ENCODE results near the gene CENPP. TPM values are rescaled to one million over a fixed set of nuclear protein-coding genes. Genes with fewer than 3 reads are reported as not detected.

The CENPP gene
- total RNA-seq, 2 donors from 2014 or later, result 1.1 to 1.2 TPM

GRCh38 chr9:92658176-92658575, 332.4 kb downstream of the CENPP start:
- H3K9me3 ChIP-seq, result no peaks in the 10 kb centered on the region
- H3K27ac ChIP-seq, result no peak overlapping the region
- H3K36me3 ChIP-seq, result peaks cover 19% of the 10 kb centered on the region
- TF ChIP-seq CTCF (IDR thresholded peaks at IDR 0.05), result no peak
- no peaks in the 10 kb centered on the region for H3K27me3 ChIP-seq
- peaks cover 0 to 17% of the 10 kb centered on the region in 2 donors for H3K4me1 ChIP-seq
- no peak for DNase-seq (ENCODE audit: low spot score)
- H3K4me3 ChIP-seq, result no peak overlapping the region

GRCh38 chr9:92658611-92659010, 332.9 kb downstream of the CENPP start:
- DNase-seq (ENCODE audit: low spot score), result no peak
- Histone ChIP-seq H3K9me3 (no peaks in the 10 kb centered on the region), H3K4me1 (peaks cover 0 to 17% of the 10 kb centered on the region in 2 donors), H3K27ac (no peak overlapping the region), H3K4me3 (no peak overlapping the region), H3K27me3 (no peaks in the 10 kb centered on the region), H3K36me3 (peaks cover 19% of the 10 kb centered on the region)
- TF ChIP-seq CTCF (IDR thresholded peaks at IDR 0.05), result no peak

GRCh38 chr9:92659601-92660000, 333.8 kb downstream of the CENPP start:
- peaks cover 19% of the 10 kb centered on the region for H3K36me3 ChIP-seq
- no peak overlapping the region for H3K27ac ChIP-seq
- no peak for DNase-seq (ENCODE audit: low spot score)
- H3K27me3 ChIP-seq, result no peaks in the 10 kb centered on the region
- H3K4me3 ChIP-seq, result no peak overlapping the region
- H3K4me1 ChIP-seq, result peaks cover 0 to 15% of the 10 kb centered on the region in 2 donors
- no peaks in the 10 kb centered on the region for H3K9me3 ChIP-seq
- no peak for TF ChIP-seq CTCF (IDR thresholded peaks at IDR 0.05)

- H3K4me3 ChIP-seq, result no peak overlapping the region
- TF ChIP-seq CTCF (IDR thresholded peaks at IDR 0.05), result no peak
- H3K4me1 ChIP-seq, result peaks cover 0 to 15% of the 10 kb centered on the region in 2 donors
- no peaks in the 10 kb centered on the region for H3K9me3 ChIP-seq
- no peaks in the 10 kb centered on the region for H3K27me3 ChIP-seq
- DNase-seq (ENCODE audit: low spot score), result no peak
- no peak overlapping the region for H3K27ac ChIP-seq
- H3K36me3 ChIP-seq, result peaks cover 19% of the 10 kb centered on the region
Observed at GRCh38 chr9:92660266-92660665, 334.5 kb downstream of the CENPP start.

DNA sequence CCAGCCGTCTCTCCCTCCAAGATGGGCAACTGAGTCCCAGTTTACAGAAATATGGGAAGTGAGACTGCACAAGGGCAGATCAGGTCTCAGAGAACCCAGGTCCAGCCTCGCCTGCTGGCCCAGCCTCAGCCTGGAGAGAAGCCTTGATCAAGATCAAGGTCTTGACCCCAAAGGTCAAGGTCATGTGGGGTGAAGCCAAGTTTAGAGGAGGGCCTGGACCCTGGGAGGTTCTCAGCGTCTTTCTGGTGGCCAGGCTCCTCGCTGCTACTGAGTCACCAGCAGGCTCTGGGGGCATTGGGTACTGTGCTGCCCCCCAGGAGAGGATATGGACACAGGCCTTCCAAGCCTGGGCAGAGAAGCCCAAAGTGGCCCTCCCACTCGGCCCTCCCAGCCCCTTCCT, 335.4 kb downstream of the CENPP start:
- no peaks in the 10 kb centered on the region for H3K9me3 ChIP-seq
- peaks cover 0 to 20% of the 10 kb centered on the region in 2 donors for H3K4me1 ChIP-seq
- H3K27me3 ChIP-seq, result no peaks in the 10 kb centered on the region
- no peak overlapping the region for H3K4me3 ChIP-seq
- DNase-seq (ENCODE audit: low spot score), result no peak
- no peak for TF ChIP-seq CTCF (IDR thresholded peaks at IDR 0.05)
- H3K36me3 ChIP-seq, result peaks cover 13% of the 10 kb centered on the region
- H3K27ac ChIP-seq, result no peak overlapping the region

GRCh38 chr9:92661743-92662142, 336.0 kb downstream of the CENPP start:
- H3K27ac ChIP-seq, result no peak overlapping the region
- H3K27me3 ChIP-seq, result no peaks in the 10 kb centered on the region
- DNase-seq (ENCODE audit: low spot score), result no peak
- no peak overlapping the region for H3K4me3 ChIP-seq
- peaks cover 0 to 26% of the 10 kb centered on the region in 2 donors for H3K4me1 ChIP-seq
- H3K36me3 ChIP-seq, result peaks cover 7% of the 10 kb centered on the region
- H3K9me3 ChIP-seq, result no peaks in the 10 kb centered on the region
- no peak for TF ChIP-seq CTCF (IDR thresholded peaks at IDR 0.05)

Data from right atrium auricular region (tissue), 2 donors.